ENCODE results near the gene EFCAB6. TPM values are rescaled to one million over a fixed set of nuclear protein-coding genes. Genes with fewer than 3 reads are reported as not detected.

Gene EFCAB6
- total RNA-seq, 2 experiments from 2014 or later: 0.27 to 0.29 TPM

DNA sequence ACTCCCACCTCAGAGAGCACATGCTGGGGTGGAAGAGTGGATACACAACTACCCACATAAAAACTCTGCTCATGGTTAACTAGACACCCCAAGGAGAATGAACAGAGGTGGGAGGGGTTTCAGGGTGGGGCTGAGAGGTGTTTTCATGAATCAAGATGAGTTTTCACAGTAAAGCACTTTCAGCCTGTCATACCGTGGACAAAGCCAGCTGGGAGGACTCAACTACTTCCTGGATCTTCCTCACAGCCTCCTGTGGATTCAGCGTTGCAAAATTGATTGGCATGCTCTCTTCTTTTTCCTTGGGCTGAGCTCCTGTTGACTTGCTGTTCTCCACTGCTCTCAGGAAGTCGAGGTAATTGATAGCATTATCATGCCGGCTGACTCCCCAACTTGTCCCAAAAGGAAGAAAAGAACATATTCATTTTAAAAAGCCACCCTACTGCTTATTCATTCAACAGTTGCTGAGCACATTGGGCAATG lies 231.8 kb downstream of the EFCAB6 start:
- Mint-ChIP-seq H3K4me3 (no peak overlapping the region), H3K9me3 (peaks cover 13% of the 10 kb centered on the region), H3K27ac (no peak overlapping the region), H3K27me3 (peaks cover 22% of the 10 kb centered on the region), H3K36me3 (peaks cover 3% of the 10 kb centered on the region), H3K4me1 (ENCODE audit: low read depth) (no peaks in the 10 kb centered on the region)
- CTCF ChIA-PET: no interaction called here
- intact Hi-C loops (cut with micrococcal nuclease): no loop called here
- no peak for DNase-seq
- POLR2A ChIA-PET: interaction anchor here (0.6 kb wide), 1 partner anchor 22 kb away, joined by 5 read pairs; no protein-coding TSS in a partner anchor

DNA sequence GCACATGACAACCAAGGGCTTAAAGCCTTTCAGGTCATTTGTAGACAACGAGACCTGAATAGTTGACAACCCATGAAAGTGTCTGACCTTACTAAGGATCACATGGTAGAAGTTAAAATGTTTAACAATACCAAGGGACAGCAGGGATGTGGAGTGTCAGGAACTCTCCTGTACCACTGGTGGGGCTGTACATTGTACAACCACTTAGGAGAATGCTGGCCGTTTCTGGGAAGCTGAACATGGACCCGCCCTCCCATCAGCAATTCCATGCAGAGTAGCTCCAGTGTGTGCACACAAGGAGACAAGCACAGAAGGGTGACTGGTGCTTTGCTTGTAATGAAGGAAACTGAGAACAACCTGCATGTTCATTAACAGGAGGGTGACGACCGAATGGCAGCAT lies 237.4 kb downstream of the EFCAB6 start:
- intact Hi-C loops (cut with micrococcal nuclease): no loop called here
- no peak overlapping the region for H3K4me3 Mint-ChIP-seq
- no peaks in the 10 kb centered on the region for H3K9me3 Mint-ChIP-seq
- H3K36me3 Mint-ChIP-seq: no peaks in the 10 kb centered on the region
- no peak for DNase-seq
- CTCF ChIA-PET: no interaction called here
- peaks cover 13% of the 10 kb centered on the region for H3K27me3 Mint-ChIP-seq
- POLR2A ChIA-PET: no interaction called here
- no peak overlapping the region for H3K27ac Mint-ChIP-seq
- no peaks in the 10 kb centered on the region for H3K4me1 Mint-ChIP-seq (ENCODE audit: low read depth)

- peaks cover 12% of the 10 kb centered on the region for H3K27me3 Mint-ChIP-seq
- no peak for DNase-seq
- intact Hi-C loops (cut with micrococcal nuclease): no loop called here
- H3K9me3 Mint-ChIP-seq: no peaks in the 10 kb centered on the region
- POLR2A ChIA-PET: no interaction called here
- no peak overlapping the region for H3K27ac Mint-ChIP-seq
- H3K4me3 Mint-ChIP-seq: no peak overlapping the region
- CTCF ChIA-PET: no interaction called here
- H3K36me3 Mint-ChIP-seq: no peaks in the 10 kb centered on the region
- no peaks in the 10 kb centered on the region for H3K4me1 Mint-ChIP-seq (ENCODE audit: low read depth)
Observed at GRCh38 chr22:43572710-43573109, 239.4 kb downstream of the EFCAB6 start.

GRCh38 chr22:43571181-43571580 lies 240.9 kb downstream of the EFCAB6 start:
- H3K27ac Mint-ChIP-seq: no peak overlapping the region
- no peak overlapping the region for H3K4me3 Mint-ChIP-seq
- H3K27me3 Mint-ChIP-seq: peaks cover 11% of the 10 kb centered on the region
- H3K4me1 Mint-ChIP-seq (ENCODE audit: low read depth): no peaks in the 10 kb centered on the region
- ChIA-PET CTCF (interaction anchor here (0.7 kb wide), 1 partner anchor 264 kb away, joined by 3 read pairs; no protein-coding TSS in a partner anchor), POLR2A (no interaction called here)
- no peak for DNase-seq
- no peaks in the 10 kb centered on the region for H3K36me3 Mint-ChIP-seq
- no peaks in the 10 kb centered on the region for H3K9me3 Mint-ChIP-seq
- intact Hi-C loops (cut with micrococcal nuclease): no loop called here

GRCh38 chr22:43570531-43571165 lies 241.5 kb downstream of the EFCAB6 start:
- CTCF ChIA-PET: interaction anchor here (0.7 kb wide), 1 partner anchor 263 kb away, joined by 3 read pairs; no protein-coding TSS in a partner anchor
- intact Hi-C loops (cut with micrococcal nuclease): no loop called here
- POLR2A ChIA-PET: no interaction called here

GRCh38 chr22:43569111-43569510 lies 243.0 kb downstream of the EFCAB6 start:
- ChIA-PET POLR2A (no interaction called here), CTCF (no interaction called here)
- no peaks in the 10 kb centered on the region for H3K9me3 Mint-ChIP-seq
- H3K27ac Mint-ChIP-seq: no peak overlapping the region
- H3K27me3 Mint-ChIP-seq: peaks cover 11% of the 10 kb centered on the region
- DNase-seq: no peak
- no peaks in the 10 kb centered on the region for H3K36me3 Mint-ChIP-seq
- H3K4me3 Mint-ChIP-seq: no peak overlapping the region
- H3K4me1 Mint-ChIP-seq (ENCODE audit: low read depth): no peaks in the 10 kb centered on the region
- intact Hi-C loops (cut with micrococcal nuclease): no loop called here

More at GRCh38 chr22:43570531-43571165, 241.5 kb downstream of the EFCAB6 start:
- no peak for DNase-seq
- Mint-ChIP-seq H3K9me3 (no peaks in the 10 kb centered on the region), H3K4me3 (no peak overlapping the region), H3K4me1 (ENCODE audit: low read depth) (no peaks in the 10 kb centered on the region), H3K36me3 (no peaks in the 10 kb centered on the region), H3K27me3 (peaks cover 11% of the 10 kb centered on the region), H3K27ac (no peak overlapping the region)

DNA sequence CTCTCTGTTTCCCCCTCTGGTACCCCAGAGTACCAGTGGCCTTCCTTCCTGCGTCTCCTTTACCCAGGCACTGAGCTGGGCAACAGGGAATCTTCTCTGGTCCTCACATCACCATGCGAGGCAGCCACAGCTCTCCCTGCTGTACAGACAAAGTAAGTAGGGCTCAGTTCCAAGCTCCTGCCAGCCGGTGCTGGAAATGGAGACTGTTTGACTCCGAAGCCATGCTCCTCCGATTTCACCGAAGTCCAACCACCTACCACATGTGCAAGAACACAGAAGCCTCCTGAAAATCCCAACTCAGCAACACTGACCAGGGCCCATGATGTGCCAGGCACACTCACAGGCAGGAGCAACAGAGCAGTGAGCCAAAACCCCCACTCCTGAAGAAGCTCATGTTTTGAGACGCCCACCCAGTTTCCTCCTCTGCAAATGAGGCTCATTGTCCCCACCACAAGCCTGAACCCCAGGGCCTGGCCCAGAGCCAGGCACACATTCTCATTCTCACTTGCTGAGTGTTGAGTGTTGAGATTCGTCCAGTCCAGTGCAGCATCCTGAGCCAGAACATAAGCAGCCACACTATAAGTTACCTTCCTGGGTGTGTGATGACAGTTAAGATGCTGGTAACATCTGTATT lies 244.3 kb downstream of the EFCAB6 start:
- intact Hi-C loops (cut with micrococcal nuclease): no loop called here
- Mint-ChIP-seq H3K4me1 (ENCODE audit: low read depth) (no peaks in the 10 kb centered on the region), H3K27ac (no peak overlapping the region), H3K9me3 (no peaks in the 10 kb centered on the region), H3K27me3 (peaks cover 9% of the 10 kb centered on the region), H3K4me3 (no peak overlapping the region), H3K36me3 (no peaks in the 10 kb centered on the region)
- CTCF ChIA-PET: no interaction called here
- DNase-seq: no peak
- POLR2A ChIA-PET: no interaction called here

- intact Hi-C loops (cut with micrococcal nuclease): no loop called here
- Mint-ChIP-seq H3K27ac (no peak overlapping the region), H3K4me3 (no peak overlapping the region), H3K9me3 (no peaks in the 10 kb centered on the region), H3K36me3 (no peaks in the 10 kb centered on the region), H3K27me3 (peaks cover 2% of the 10 kb centered on the region), H3K4me1 (ENCODE audit: low read depth) (no peaks in the 10 kb centered on the region)
- no peak for DNase-seq
- CTCF ChIA-PET: no interaction called here
- POLR2A ChIA-PET: no interaction called here
Observed at GRCh38 chr22:43566561-43567332, 245.4 kb downstream of the EFCAB6 start.

- Mint-ChIP-seq H3K27ac (no peak overlapping the region), H3K36me3 (no peaks in the 10 kb centered on the region), H3K27me3 (no peaks in the 10 kb centered on the region), H3K9me3 (no peaks in the 10 kb centered on the region), H3K4me1 (ENCODE audit: low read depth) (no peaks in the 10 kb centered on the region), H3K4me3 (no peak overlapping the region)
- DNase-seq: no peak
- intact Hi-C loops (cut with micrococcal nuclease): no loop called here
- ChIA-PET POLR2A (no interaction called here), CTCF (no interaction called here)
Observed at GRCh38 chr22:43566021-43566420, 246.1 kb downstream of the EFCAB6 start.

- intact Hi-C loops (cut with micrococcal nuclease): no loop called here
- Mint-ChIP-seq H3K27me3 (no peaks in the 10 kb centered on the region), H3K27ac (no peak overlapping the region), H3K36me3 (no peaks in the 10 kb centered on the region), H3K4me1 (ENCODE audit: low read depth) (no peaks in the 10 kb centered on the region), H3K9me3 (no peaks in the 10 kb centered on the region), H3K4me3 (no peak overlapping the region)
- ChIA-PET POLR2A (no interaction called here), CTCF (no interaction called here)
- DNase-seq: no peak
Observed at GRCh38 chr22:43564859-43565258, 247.2 kb downstream of the EFCAB6 start.

GRCh38 chr22:43563571-43563970 lies 248.5 kb downstream of the EFCAB6 start:
- H3K4me1 Mint-ChIP-seq (ENCODE audit: low read depth): no peaks in the 10 kb centered on the region
- H3K36me3 Mint-ChIP-seq: no peaks in the 10 kb centered on the region
- POLR2A ChIA-PET: no interaction called here
- intact Hi-C loops (cut with micrococcal nuclease): no loop called here
- H3K9me3 Mint-ChIP-seq: no peaks in the 10 kb centered on the region
- no peak overlapping the region for H3K4me3 Mint-ChIP-seq
- CTCF ChIA-PET: no interaction called here
- H3K27me3 Mint-ChIP-seq: peaks cover 2% of the 10 kb centered on the region
- no peak for DNase-seq
- H3K27ac Mint-ChIP-seq: no peak overlapping the region

GRCh38 chr22:43562843-43563242 lies 249.3 kb downstream of the EFCAB6 start:
- no peaks in the 10 kb centered on the region for H3K4me1 Mint-ChIP-seq (ENCODE audit: low read depth)
- CTCF ChIA-PET: no interaction called here
- peaks cover 2% of the 10 kb centered on the region for H3K27me3 Mint-ChIP-seq
- POLR2A ChIA-PET: no interaction called here
- H3K27ac Mint-ChIP-seq: no peak overlapping the region
- H3K36me3 Mint-ChIP-seq: no peaks in the 10 kb centered on the region
- H3K9me3 Mint-ChIP-seq: peaks cover 5% of the 10 kb centered on the region
- no peak for DNase-seq
- intact Hi-C loops (cut with micrococcal nuclease): no loop called here
- no peak overlapping the region for H3K4me3 Mint-ChIP-seq
